Osteocyte (in vitro differentiated cells): ENCODE measurements around the gene GRB7. TPM values are rescaled to one million over a fixed set of nuclear protein-coding genes. Genes with fewer than 3 reads are reported as not detected.
A peak's percentile ranks its signal among the peaks of the same experiment; 100 is the strongest.

Source experiments
- DNase-seq: peaks from one replicate; pipeline ENCODE4 v3.0.0; 2021; ENCODE audit warnings: mixed read lengths; ENCODE audit not compliant: unreplicated experiment; ENCODE audit errors: extremely low spot score
- H3K27ac Mint-ChIP-seq: one replicate; pipeline ENCODE4 v1.8.0; 2021; ENCODE audit warnings: mild to moderate bottlenecking, mixed read lengths; ENCODE audit not compliant: unreplicated experiment
- H3K27me3 Mint-ChIP-seq: one replicate; pipeline ENCODE4 v1.8.0; 2021; ENCODE audit warnings: mixed read lengths; ENCODE audit not compliant: unreplicated experiment
- H3K36me3 Mint-ChIP-seq: one replicate; pipeline ENCODE4 v1.8.0; 2021; ENCODE audit warnings: mixed read lengths; ENCODE audit not compliant: unreplicated experiment
- H3K4me1 Mint-ChIP-seq: one replicate; pipeline ENCODE4 v1.8.0; 2021; ENCODE audit warnings: mixed read lengths; ENCODE audit not compliant: unreplicated experiment
- H3K4me3 Mint-ChIP-seq: one replicate; pipeline ENCODE4 v1.8.0; 2021; ENCODE audit warnings: mild to moderate bottlenecking, moderate library complexity, mixed read lengths; ENCODE audit not compliant: unreplicated experiment
- H3K9me3 Mint-ChIP-seq: one replicate; pipeline ENCODE4 v1.8.0; 2021; ENCODE audit warnings: mixed read lengths; ENCODE audit not compliant: unreplicated experiment
- CTCF ChIP-seq: fragments of 200-600 bp; sonication (generic); IDR thresholded peaks from 2 replicates; pipeline ENCODE4 v1.5.0; 2021; ENCODE audit warnings: antibody characterized with exemption, mild to moderate bottlenecking, moderate library complexity
- long read RNA-seq: library from polyadenylated mRNA; unstranded; transcript quantifications from one replicate; pipeline ENCODE4 v2.0.0, GENCODE V29; 2021
- total RNA-seq: library from RNA; stranded (reverse); gene quantifications from 2 replicates; pipeline ENCODE4 v1.2.1, GENCODE V29; 2021

The GRB7 gene
- 0.94 and 1.2 TPM in 2 replicates for total RNA-seq
- long read RNA-seq = 0 reads

- H3K9me3 Mint-ChIP-seq = no peaks in the 10 kb centered on the region
- H3K27me3 Mint-ChIP-seq = peaks cover 5% of the 10 kb centered on the region
- peaks cover 27% of the 10 kb centered on the region for H3K4me1 Mint-ChIP-seq
- no peak for DNase-seq
- H3K4me3 Mint-ChIP-seq = peak within 1 kb of the TSS; percentile 56
- no peak within 1 kb of the TSS for H3K27ac Mint-ChIP-seq
- H3K36me3 Mint-ChIP-seq = no peaks in the 10 kb centered on the region
- TF ChIP-seq CTCF = no peak
These were observed at the start of gene GRB7 for GRCh38 chr17:39737760-39738567. Gene GRB7, plus strand, starts transcription at chr17:39737938. Its CDS starts 4,364 bp downstream, at chr17:39742302.

- DNase-seq = no peak
- Mint-ChIP-seq H3K27me3 (no peaks in the 10 kb centered on the region), H3K4me3 (peak overlapping the region; percentile 97), H3K27ac (peak overlapping the region; percentile 99), H3K4me1 (peaks cover 21% of the 10 kb centered on the region), H3K36me3 (peaks cover 5% of the 10 kb centered on the region), H3K9me3 (no peaks in the 10 kb centered on the region)
- no peak for TF ChIP-seq CTCF
These were observed 49.3 kb upstream of the GRB7 start for GRCh38 chr17:39688475-39688835.

- peak overlapping the region; percentile 97 for H3K4me3 Mint-ChIP-seq
- no peaks in the 10 kb centered on the region for H3K27me3 Mint-ChIP-seq
- TF ChIP-seq CTCF = no peak
- DNase-seq = no peak
- peaks cover 5% of the 10 kb centered on the region for H3K36me3 Mint-ChIP-seq
- peaks cover 21% of the 10 kb centered on the region for H3K4me1 Mint-ChIP-seq
- no peaks in the 10 kb centered on the region for H3K9me3 Mint-ChIP-seq
- H3K27ac Mint-ChIP-seq = no peak overlapping the region
These were observed 48.8 kb upstream of the GRB7 start for GRCh38 chr17:39688945-39689344.

- Mint-ChIP-seq H3K9me3 (no peaks in the 10 kb centered on the region), H3K27me3 (no peaks in the 10 kb centered on the region), H3K4me3 (no peak overlapping the region), H3K4me1 (peaks cover 9% of the 10 kb centered on the region), H3K36me3 (no peaks in the 10 kb centered on the region), H3K27ac (no peak overlapping the region)
- DNase-seq = no peak
- no peak for TF ChIP-seq CTCF
These were observed 43.1 kb upstream of the GRB7 start for GRCh38 chr17:39694593-39694992.

- Mint-ChIP-seq H3K36me3 (no peaks in the 10 kb centered on the region), H3K4me3 (no peak overlapping the region), H3K27me3 (no peaks in the 10 kb centered on the region), H3K9me3 (no peaks in the 10 kb centered on the region), H3K4me1 (peaks cover 11% of the 10 kb centered on the region), H3K27ac (no peak overlapping the region)
- no peak for TF ChIP-seq CTCF
- DNase-seq = no peak
These were observed 42.7 kb upstream of the GRB7 start for GRCh38 chr17:39695089-39695474.
